KMS-11 (cell line): ENCODE data around the gene C12orf75.
"Not testable (repeated sequence)": the region's sequence is repeated elsewhere in the genome, so short reads cannot be mapped to it uniquely, and the experiment has no call there.

Experiments used
- H2AFZ ChIP-seq: fragments of 200-600 bp; sonication (generic); 2 replicates; pipeline ENCODE4 v1.6.1; 2016; ENCODE audit warnings: antibody characterized with exemption, mixed run types, low read depth
- H3K27ac ChIP-seq: fragments of 200-600 bp; sonication (generic); 2 replicates; pipeline ENCODE4 v1.6.1; 2016; ENCODE audit warnings: mild to moderate bottlenecking, mixed run types
- H3K27me3 ChIP-seq: fragments of 200-600 bp; sonication (generic); 2 replicates; pipeline ENCODE4 v1.6.1; 2017; ENCODE audit warnings: mild to moderate bottlenecking, low read depth, mixed run types, moderate library complexity; ENCODE audit not compliant: insufficient read depth
- H3K36me3 ChIP-seq: fragments of 200-600 bp; sonication (generic); 2 replicates; pipeline ENCODE4 v1.6.1; 2017; ENCODE audit warnings: mild to moderate bottlenecking, mixed run types; ENCODE audit not compliant: insufficient read depth
- H3K4me1 ChIP-seq: fragments of 200-600 bp; sonication (generic); 2 replicates; pipeline ENCODE4 v1.6.1; 2016; ENCODE audit warnings: mild to moderate bottlenecking, low read depth, mixed run types; ENCODE audit not compliant: poor library complexity, severe bottlenecking
- H3K4me2 ChIP-seq: fragments of 200-600 bp; sonication (generic); 2 replicates; pipeline ENCODE4 v1.7.0; 2016; ENCODE audit warnings: mild to moderate bottlenecking, mixed run types
- H3K4me3 ChIP-seq: fragments of 200-600 bp; sonication (generic); IDR thresholded peaks from 2 replicates; pipeline ENCODE4 v1.6.1; 2017; ENCODE audit warnings: low read depth, low read length, mixed read lengths; ENCODE audit not compliant: insufficient read depth
- H3K79me2 ChIP-seq: fragments of 200-600 bp; sonication (generic); 2 replicates; pipeline ENCODE4 v1.6.1; 2016; ENCODE audit warnings: low read depth, mixed run types; ENCODE audit not compliant: insufficient read depth
- H3K9ac ChIP-seq: fragments of 200-600 bp; sonication (generic); 2 replicates; pipeline ENCODE4 v1.6.1; 2016; ENCODE audit warnings: mild to moderate bottlenecking, mixed run types
- H4K20me1 ChIP-seq: fragments of 200-600 bp; sonication (generic); 2 replicates; pipeline ENCODE4 v1.6.1; 2016; ENCODE audit warnings: mild to moderate bottlenecking, mixed run types; ENCODE audit not compliant: insufficient read depth
- TF ChIP-seq, protein P1 (sequence below): fragments of 200-600 bp; sonication (generic); conservative IDR thresholded peaks from 2 replicates; pipeline ENCODE4 v1.6.1; 2017; ENCODE audit warnings: low read depth, mild to moderate bottlenecking, antibody characterized with exemption, low read length, moderate library complexity, mixed read lengths

The C12orf75 gene

DNA sequence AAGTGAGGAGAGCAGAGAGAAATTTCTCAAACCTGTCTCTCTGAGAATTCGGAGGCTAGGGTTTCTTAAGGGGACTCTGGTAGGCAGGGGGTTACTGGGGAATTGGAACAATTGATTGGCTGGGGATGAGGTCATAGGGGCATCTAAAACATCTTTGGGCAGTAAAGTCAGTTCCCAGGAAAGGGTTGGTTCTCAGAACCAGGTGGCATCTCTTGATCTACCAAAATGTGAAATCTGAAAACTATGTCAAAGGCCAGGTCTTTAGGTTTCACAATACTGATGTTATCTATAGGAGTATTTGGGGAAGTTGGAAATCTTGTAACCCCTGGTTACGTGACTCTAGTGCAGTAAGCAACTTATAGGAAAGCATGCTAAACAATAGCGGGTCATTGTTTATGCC is 6.9 kb downstream of the C12orf75 start:
- Histone ChIP-seq H3K9ac (no peak overlapping the region), H3K27ac (no peak overlapping the region), H3K79me2 (peaks cover 8% of the 10 kb centered on the region; the same call in 1 of the 2 replicates), H3K36me3 (no peaks in the 10 kb centered on the region), H3K27me3 (no peaks in the 10 kb centered on the region), H3K4me3 (no peak overlapping the region), H3K4me2 (no peak overlapping the region), H2AFZ (no peak overlapping the region), H3K4me1 (peaks cover 3% of the 10 kb centered on the region), H4K20me1 (no peaks in the 10 kb centered on the region)
- TF ChIP-seq, protein P1, sequence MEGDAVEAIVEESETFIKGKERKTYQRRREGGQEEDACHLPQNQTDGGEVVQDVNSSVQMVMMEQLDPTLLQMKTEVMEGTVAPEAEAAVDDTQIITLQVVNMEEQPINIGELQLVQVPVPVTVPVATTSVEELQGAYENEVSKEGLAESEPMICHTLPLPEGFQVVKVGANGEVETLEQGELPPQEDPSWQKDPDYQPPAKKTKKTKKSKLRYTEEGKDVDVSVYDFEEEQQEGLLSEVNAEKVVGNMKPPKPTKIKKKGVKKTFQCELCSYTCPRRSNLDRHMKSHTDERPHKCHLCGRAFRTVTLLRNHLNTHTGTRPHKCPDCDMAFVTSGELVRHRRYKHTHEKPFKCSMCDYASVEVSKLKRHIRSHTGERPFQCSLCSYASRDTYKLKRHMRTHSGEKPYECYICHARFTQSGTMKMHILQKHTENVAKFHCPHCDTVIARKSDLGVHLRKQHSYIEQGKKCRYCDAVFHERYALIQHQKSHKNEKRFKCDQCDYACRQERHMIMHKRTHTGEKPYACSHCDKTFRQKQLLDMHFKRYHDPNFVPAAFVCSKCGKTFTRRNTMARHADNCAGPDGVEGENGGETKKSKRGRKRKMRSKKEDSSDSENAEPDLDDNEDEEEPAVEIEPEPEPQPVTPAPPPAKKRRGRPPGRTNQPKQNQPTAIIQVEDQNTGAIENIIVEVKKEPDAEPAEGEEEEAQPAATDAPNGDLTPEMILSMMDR: no peak

DNA sequence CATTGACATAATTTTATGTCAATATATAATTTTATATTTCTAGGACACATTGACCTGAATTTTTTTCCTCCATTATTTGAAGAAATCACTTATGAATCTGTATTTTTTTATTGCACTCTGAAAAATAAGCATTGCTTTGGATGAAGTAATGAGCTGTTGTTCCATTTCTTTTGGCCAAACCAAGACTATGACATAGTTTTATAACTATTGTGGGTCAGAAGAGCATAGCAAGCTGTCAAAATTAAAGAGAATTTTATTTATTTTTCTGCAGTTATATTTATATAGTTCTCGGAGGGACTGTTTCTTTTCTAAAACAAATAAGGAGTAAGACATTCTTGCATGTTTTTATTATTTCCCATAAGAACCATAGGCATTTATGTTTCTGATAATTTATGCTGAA is 8.5 kb downstream of the C12orf75 start:
- H3K36me3 ChIP-seq: no peaks in the 10 kb centered on the region
- no peak overlapping the region for H2AFZ ChIP-seq
- no peaks in the 10 kb centered on the region for H3K27me3 ChIP-seq
- H3K4me3 ChIP-seq: no peak overlapping the region
- no peak overlapping the region for H3K4me2 ChIP-seq
- TF ChIP-seq, protein P1: no peak
- no peaks in the 10 kb centered on the region for H4K20me1 ChIP-seq
- H3K4me1 ChIP-seq: no peaks in the 10 kb centered on the region
- no peak overlapping the region for H3K9ac ChIP-seq
- peaks cover 8% of the 10 kb centered on the region; the same call in 1 of the 2 replicates for H3K79me2 ChIP-seq
- no peak overlapping the region for H3K27ac ChIP-seq

DNA sequence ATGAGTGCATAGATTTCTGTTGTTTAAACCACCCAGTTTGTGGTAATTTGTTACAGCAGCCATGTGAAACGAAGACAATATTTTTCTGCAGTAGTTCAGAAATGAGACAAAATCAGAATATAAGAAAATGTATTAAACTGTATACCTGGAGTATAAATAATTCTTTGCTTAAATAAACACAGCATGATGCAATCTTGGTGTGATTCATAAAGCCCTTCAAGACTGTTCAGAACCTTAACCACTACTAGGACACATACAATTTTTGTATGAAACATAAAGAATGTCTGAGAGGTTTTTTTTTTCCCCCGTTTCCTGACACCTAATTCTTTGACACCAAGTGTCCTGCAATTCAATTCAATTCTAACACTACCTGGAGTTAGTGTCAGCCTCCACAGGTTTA is 10.5 kb downstream of the C12orf75 start:
- no peak overlapping the region for H3K4me2 ChIP-seq
- no peaks in the 10 kb centered on the region for H3K27me3 ChIP-seq
- no peaks in the 10 kb centered on the region for H3K79me2 ChIP-seq
- no peaks in the 10 kb centered on the region for H4K20me1 ChIP-seq
- TF ChIP-seq, protein P1: no peak
- no peak overlapping the region for H3K9ac ChIP-seq
- H3K4me3 ChIP-seq: no peak overlapping the region
- H3K27ac ChIP-seq: no peak overlapping the region
- H3K4me1 ChIP-seq: no peaks in the 10 kb centered on the region
- H2AFZ ChIP-seq: no peak overlapping the region
- no peaks in the 10 kb centered on the region for H3K36me3 ChIP-seq

DNA sequence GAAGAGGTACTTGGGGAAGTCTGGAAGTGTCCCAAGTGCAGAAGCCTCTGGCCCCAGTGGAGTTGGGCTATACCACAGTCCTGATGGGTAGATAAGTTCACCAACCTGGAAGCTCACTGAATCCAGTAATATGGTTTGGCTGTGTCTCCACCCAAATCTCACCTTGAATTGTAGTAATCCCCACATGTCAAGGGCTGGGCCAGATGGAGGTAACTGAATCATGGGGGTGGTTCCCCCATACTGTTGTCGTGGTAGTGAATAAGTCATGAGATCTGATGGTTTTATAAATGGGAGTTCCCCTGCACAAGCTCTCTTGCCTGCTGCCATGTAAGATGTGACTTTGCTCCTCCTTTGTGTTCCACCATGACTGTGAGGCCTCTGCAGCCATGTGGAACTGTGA is 11.1 kb downstream of the C12orf75 start:
- H3K9ac ChIP-seq, H3K4me2 ChIP-seq, H4K20me1 ChIP-seq, H3K4me3 ChIP-seq, H2AFZ ChIP-seq, H3K79me2 ChIP-seq, H3K27me3 ChIP-seq, H3K36me3 ChIP-seq, H3K4me1 ChIP-seq, H3K27ac ChIP-seq: not testable (repeated sequence)

DNA sequence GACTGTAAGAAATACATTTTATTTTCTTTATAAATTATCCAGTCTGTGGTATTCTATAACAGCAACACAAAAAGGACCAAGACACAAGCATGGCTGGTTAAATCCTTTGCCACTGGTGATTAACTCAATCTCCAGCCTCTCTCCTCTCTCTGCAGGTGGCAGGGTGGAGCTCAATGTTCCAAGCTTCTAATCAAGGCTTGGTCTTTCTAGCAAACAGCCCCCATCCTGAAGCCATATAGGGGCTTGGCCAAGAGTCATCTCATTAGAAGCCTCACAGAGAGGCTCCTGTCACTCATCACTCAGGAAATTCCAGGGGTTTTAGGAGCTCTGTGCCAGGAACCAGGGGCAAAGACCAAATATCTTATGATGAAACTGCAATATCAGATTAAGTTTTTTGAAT is 12.0 kb downstream of the C12orf75 start:
- no peaks in the 10 kb centered on the region for H4K20me1 ChIP-seq
- no peaks in the 10 kb centered on the region for H3K79me2 ChIP-seq
- no peaks in the 10 kb centered on the region for H3K4me1 ChIP-seq
- H3K27ac ChIP-seq: no peak overlapping the region
- no peaks in the 10 kb centered on the region for H3K27me3 ChIP-seq
- no peak overlapping the region for H3K9ac ChIP-seq
- TF ChIP-seq, protein P1: no peak
- H3K36me3 ChIP-seq: no peaks in the 10 kb centered on the region
- no peak overlapping the region for H2AFZ ChIP-seq
- no peak overlapping the region for H3K4me2 ChIP-seq
- H3K4me3 ChIP-seq: no peak overlapping the region
